H1 (cell line): ENCODE results near the gene RIOK3. TPM values are rescaled to one million over a fixed set of nuclear protein-coding genes. Genes with fewer than 3 reads are reported as not detected.

Experiments used
- CTCF ChIA-PET: fragments of 300-600 bp; sonication (Branson Sonifier 250); formaldehyde crosslinking; loops from one replicate; lab custom pipeline; 2021; ENCODE audit not compliant: partially characterized antibody; lab: Charles Lee
- POLR2A ChIA-PET: fragments of 300-600 bp; sonication (Branson Sonifier 250); formaldehyde crosslinking; loops from one replicate; lab custom pipeline; 2021; ENCODE audit warnings: inconsistent platforms; ENCODE audit not compliant: partially characterized antibody; lab: Charles Lee
- DNase-seq, 2 experiments: peaks; one replicate each; pipeline versions ENCODE4 v3.0.0 to v3.0.0-alpha.2; 2010 to 2022; ENCODE audit warnings: low spot score in 2 of 2, low read depth in 1 of 2, mixed read lengths in 1 of 2
- FAIRE-seq: peaks from 2 replicates; lab custom pipeline; 2011; peaks lifted over from hg19 to GRCh38; lab: Jason Lieb, UNC
- H2AFZ ChIP-seq: 2 replicates; pipeline ENCODE4 v1.8.1; 2012; ENCODE audit warnings: low read length, inconsistent platforms
- H2AK5ac ChIP-seq: 2 replicates; pipeline ENCODE4 v1.6.1; 2013; ENCODE audit warnings: low read depth, low read length
- H2BK120ac ChIP-seq: replicated peaks from 2 replicates; pipeline ENCODE3; 2013; ENCODE audit warnings: low read depth, low read length, inconsistent platforms
- H2BK12ac ChIP-seq: 2 replicates; pipeline ENCODE4 v1.6.1; 2013; ENCODE audit warnings: low read depth, low read length
- H2BK15ac ChIP-seq: 2 replicates; pipeline ENCODE4 v1.6.1; 2013; ENCODE audit warnings: low read length
- H2BK20ac ChIP-seq: 2 replicates; pipeline ENCODE4 v1.6.1; 2013; ENCODE audit warnings: low read length
- H2BK5ac ChIP-seq: 2 replicates; pipeline ENCODE4 v1.6.1; 2013; ENCODE audit warnings: low read depth, low read length
- H3K14ac ChIP-seq: 2 replicates; pipeline ENCODE4 v1.6.1; 2013; ENCODE audit warnings: inconsistent platforms; ENCODE audit not compliant: insufficient read length
- H3K18ac ChIP-seq: 2 replicates; pipeline ENCODE4 v1.6.1; 2013; ENCODE audit warnings: low read length; ENCODE audit errors: extremely low read depth
- H3K23ac ChIP-seq: 2 replicates; pipeline ENCODE4 v1.6.1; 2013; ENCODE audit warnings: inconsistent platforms; ENCODE audit not compliant: insufficient read length
- H3K23me2 ChIP-seq: 2 replicates; pipeline ENCODE4 v1.6.1; 2013; ENCODE audit warnings: low read depth, low read length
- H3K27ac ChIP-seq: 2 replicates; pipeline ENCODE4 v1.6.1; 2011; ENCODE audit warnings: low read depth, low read length, inconsistent platforms
- H3K27me3 ChIP-seq, 4 experiments: replicated peaks in 1 of 4; 1 replicate in 1 of 4; 2 replicates in 3 of 4; pipeline versions ENCODE4 v1.6.1 to v1.8.1; 2011 to 2013; ENCODE audit warnings: low read length in 3 of 4, mild to moderate bottlenecking in 3 of 4, inconsistent platforms in 2 of 4, mixed read lengths in 2 of 4, moderate library complexity in 1 of 4; ENCODE audit not compliant: control insufficient read depth in 3 of 4, insufficient read depth in 3 of 4; ENCODE audit errors: extremely low read depth in 1 of 4
- H3K36me3 ChIP-seq, 4 experiments: 2 replicates each; pipeline versions ENCODE4 v1.6.1 to v1.8.1; 2011 to 2013; ENCODE audit warnings: mild to moderate bottlenecking in 4 of 4, low read length in 3 of 4, moderate library complexity in 2 of 4, control low read depth in 1 of 4, inconsistent platforms in 1 of 4; ENCODE audit not compliant: insufficient read depth in 4 of 4, control insufficient read depth in 2 of 4
- H3K4ac ChIP-seq: replicated peaks from 2 replicates; pipeline ENCODE3; 2013; ENCODE audit warnings: low read length, low read depth, mixed read lengths, inconsistent platforms; ENCODE audit not compliant: insufficient read length
- H3K4me1 ChIP-seq, 4 experiments: replicated peaks in 1 of 4; 1 replicate in 1 of 4; 2 replicates in 3 of 4; pipeline versions ENCODE4 v1.6.1 to v1.8.1; 2011 to 2013; ENCODE audit warnings: low read length in 3 of 4, inconsistent platforms in 2 of 4, mixed read lengths in 1 of 4; ENCODE audit not compliant: insufficient read depth in 4 of 4, control insufficient read depth in 3 of 4
- H3K4me2 ChIP-seq, 2 experiments: 2 replicates each; pipeline versions ENCODE4 v1.6.1 to v1.8.1; 2011 to 2013; ENCODE audit warnings: low read depth in 2 of 2, low read length in 2 of 2, control low read depth in 1 of 2, inconsistent platforms in 1 of 2, mild to moderate bottlenecking in 1 of 2; ENCODE audit not compliant: insufficient read depth in 1 of 2
- H3K4me3 ChIP-seq, 4 experiments: fragments of 200-600, 300-600 bp in 1 of 4; sonication (generic), shearing (Covaris generic), sonication (Bioruptor Twin) in 1 of 4; 2 replicates each; pipeline versions ENCODE4 v1.5.1 to v1.8.1; 2011 to 2016; ENCODE audit warnings: low read length in 4 of 4, low read depth in 3 of 4, control low read depth in 2 of 4, inconsistent platforms in 2 of 4, mild to moderate bottlenecking in 2 of 4, mixed read lengths in 1 of 4, moderate library complexity in 1 of 4; ENCODE audit not compliant: insufficient read depth in 2 of 4; ENCODE audit errors: extremely low read depth in 1 of 4
- H3K56ac ChIP-seq: replicated peaks from 2 replicates; pipeline ENCODE3; 2013; ENCODE audit warnings: low read depth, mild to moderate bottlenecking, mixed read lengths, low read length, inconsistent platforms; ENCODE audit not compliant: insufficient read length
- H3K79me1 ChIP-seq: 2 replicates; pipeline ENCODE4 v1.6.1; 2013; ENCODE audit warnings: low read depth, low read length, control low read depth
- H3K79me2 ChIP-seq, 2 experiments: 2 replicates each; pipeline versions ENCODE4 v1.6.1 to v1.8.1; 2012 to 2013; ENCODE audit warnings: low read length in 2 of 2, mild to moderate bottlenecking in 2 of 2, inconsistent platforms in 1 of 2; ENCODE audit not compliant: insufficient read depth in 2 of 2, control insufficient read depth in 1 of 2
- H3K9ac ChIP-seq, 4 experiments: replicated peaks in 1 of 4; 1 replicate in 1 of 4; 2 replicates in 3 of 4; pipeline versions ENCODE4 v1.6.1 to v1.8.1; 2011 to 2013; ENCODE audit warnings: low read depth in 3 of 4, low read length in 3 of 4, control low read depth in 2 of 4, mild to moderate bottlenecking in 2 of 4, moderate library complexity in 2 of 4, inconsistent platforms in 1 of 4; ENCODE audit errors: extremely low read depth in 1 of 4
- H3K9me3 ChIP-seq, 2 experiments: 2 replicates each; pipeline versions ENCODE4 v1.6.1 to v1.8.1; 2012 to 2013; ENCODE audit warnings: mild to moderate bottlenecking in 2 of 2, moderate library complexity in 2 of 2, control low read depth in 1 of 2, inconsistent platforms in 1 of 2, low read depth in 1 of 2, low read length in 1 of 2, mixed read lengths in 1 of 2; ENCODE audit not compliant: insufficient read depth in 2 of 2
- H4K20me1 ChIP-seq, 2 experiments: replicated peaks in 1 of 2; 2 replicates each; pipeline versions ENCODE3 to v1.8.1; 2011 to 2013; ENCODE audit warnings: inconsistent platforms in 2 of 2, low read length in 2 of 2, mild to moderate bottlenecking in 1 of 2; ENCODE audit not compliant: insufficient read depth in 2 of 2, control insufficient read depth in 1 of 2
- H4K5ac ChIP-seq: 2 replicates; pipeline ENCODE4 v1.6.1; 2013; ENCODE audit warnings: low read length, low read depth, mixed read lengths, inconsistent platforms; ENCODE audit not compliant: insufficient read length
- H4K8ac ChIP-seq: 2 replicates; pipeline ENCODE4 v1.8.0; 2013; ENCODE audit warnings: mild to moderate bottlenecking, moderate library complexity, low read length, inconsistent platforms; ENCODE audit not compliant: insufficient read depth; ENCODE audit errors: extremely low read depth
- H4K91ac ChIP-seq: replicated peaks from 2 replicates; pipeline ENCODE3; 2013; ENCODE audit warnings: low read length, mixed read lengths, inconsistent platforms; ENCODE audit not compliant: insufficient read length
- BACH1 ChIP-seq: IDR thresholded peaks from 2 replicates; pipeline ENCODE4 v1.6.1; 2012; ENCODE audit warnings: low read length, improper control_type of control experiment
- CBX8 ChIP-seq: fragments of 300-800, 300-1000 bp; sonication (generic); IDR thresholded peaks from 2 replicates; pipeline ENCODE4 v1.7.1; 2016; ENCODE audit warnings: low read depth, low read length, borderline replicate concordance
- EGR1 ChIP-seq: IDR thresholded peaks from 2 replicates; pipeline ENCODE4 v1.6.1; 2011; ENCODE audit warnings: low read depth, low read length, borderline replicate concordance
- EP300 ChIP-seq, 2 experiments: IDR thresholded peaks; 1 replicate in 1 of 2; 2 replicates in 1 of 2; pipeline ENCODE4 v1.6.1; 2011 to 2012; ENCODE audit warnings: low read depth in 2 of 2, low read length in 2 of 2, mild to moderate bottlenecking in 2 of 2, borderline replicate concordance in 1 of 2, inconsistent platforms in 1 of 2, moderate library complexity in 1 of 2
- GABPA ChIP-seq: IDR thresholded peaks from 2 replicates; pipeline ENCODE4 v1.6.1; 2011; ENCODE audit warnings: mild to moderate bottlenecking, low read length, moderate library complexity, borderline replicate concordance; ENCODE audit not compliant: insufficient read depth
- JUN ChIP-seq: IDR thresholded peaks from 2 replicates; pipeline ENCODE4 v1.6.1; 2011; ENCODE audit warnings: low read depth, mild to moderate bottlenecking, improper control_type of control experiment, low read length
- KDM4A ChIP-seq: IDR thresholded peaks from one replicate; pipeline ENCODE4 v1.7.1; 2012; ENCODE audit warnings: low read depth, mild to moderate bottlenecking, moderate library complexity, low read length, inconsistent platforms; ENCODE audit not compliant: severe bottlenecking
- SIN3A ChIP-seq, 2 experiments: IDR thresholded peaks in 1 of 2; conservative IDR thresholded peaks in 1 of 2; 2 replicates each; pipeline ENCODE4 v1.6.1; 2011 to 2012; ENCODE audit warnings: low read length in 2 of 2, improper control_type of control experiment in 1 of 2, low read depth in 1 of 2, mild to moderate bottlenecking in 1 of 2
- SIX5 ChIP-seq: IDR thresholded peaks from 2 replicates; pipeline ENCODE4 v1.6.1; 2011; ENCODE audit warnings: mild to moderate bottlenecking, low read depth, low read length
- TBP ChIP-seq: IDR thresholded peaks from 2 replicates; pipeline ENCODE4 v1.6.1; 2011; ENCODE audit warnings: low read depth, low read length, improper control_type of control experiment
- WGBS, 2 experiments: shearing (Covaris generic) in 1 of 2; methylation state at CpG; one replicate each; pipeline versions ENCODE4 v1.1.6 to v1.1.7; 2013 to 2015; ENCODE audit warnings: low lambda C conversion rate in 2 of 2, mixed read lengths in 2 of 2, inconsistent platforms in 1 of 2, low coverage in 1 of 2, missing lambda C conversion rate in 1 of 2; ENCODE audit not compliant: insufficient replicate concordance in 2 of 2, insufficient coverage in 1 of 2, insufficient read length in 1 of 2; ENCODE audit errors: extremely low coverage in 1 of 2, missing lambda C conversion rate in 1 of 2; 5-methylcytosine and 5-hydroxymethylcytosine counted together
- polyA plus RNA-seq, 7 experiments: library from polyadenylated mRNA; depleted of rRNA in 3 of 7; stranded (reverse) in 5 of 7; unstranded in 2 of 7; fragments of >200 nt in 5 of 7; fragments of 200-250 nt in 2 of 7; gene quantifications; 1 replicate in 5 of 7; 2 replicates in 1 of 7; 4 replicates in 1 of 7; pipeline versions ENCODE4 v1.2.1 to v1.2.3, GENCODE V29; 2011 to 2013; ENCODE audit warnings: missing spikeins in 2 of 7, mixed read lengths in 2 of 7
- total RNA-seq: library from RNA; stranded (reverse); fragmentation: NEBNext Ultra II Directional; extraction: Animal tissue kit (Norgen Biotek cat#: 25700); gene quantifications from 2 replicates; pipeline ENCODE4 v1.2.1, GENCODE V29; 2021

RIOK3 gene
- total and polyA plus RNA-seq, 2 of the 8 experiments (the other 6 are each of a cell fraction or from before 2014, with no cell fraction given), result 7.5 to 24.3 TPM

DNA sequence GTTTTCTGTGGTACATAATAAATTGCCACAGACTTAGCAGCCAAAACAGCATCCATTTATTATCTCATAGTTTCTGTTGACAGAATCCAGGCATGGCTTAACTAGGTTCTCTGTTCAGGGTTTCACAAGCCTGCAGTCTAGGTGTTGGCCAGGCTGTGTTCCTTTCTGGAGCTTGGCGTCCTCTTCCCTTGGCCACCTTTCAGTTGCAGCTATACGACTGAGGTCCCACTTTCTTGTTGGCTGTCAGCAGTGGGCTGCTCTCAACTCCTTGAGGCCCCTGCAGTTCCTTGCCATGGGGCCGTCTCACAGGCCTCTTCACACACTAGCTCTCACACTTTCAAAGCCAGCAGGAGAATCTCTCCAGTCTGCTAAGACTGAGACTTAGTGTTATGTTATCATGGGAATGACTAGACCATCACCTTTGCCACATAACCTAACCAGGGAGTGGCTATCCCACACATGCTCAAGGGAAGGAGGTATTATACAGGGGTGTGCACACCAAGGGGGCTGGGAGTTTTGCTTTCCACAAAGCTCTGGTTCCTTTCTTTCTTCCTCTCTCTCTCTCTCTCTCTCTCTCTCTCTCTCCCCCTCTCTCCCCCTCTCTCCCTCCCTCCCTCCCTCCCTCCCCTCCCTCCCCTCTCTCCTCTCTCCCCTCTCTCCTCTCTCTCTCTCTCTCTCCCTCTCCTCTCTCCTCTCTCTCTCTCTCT, 15.8 kb downstream of the RIOK3 start:
- Histone ChIP-seq H2BK12ac (no peak overlapping the region), H4K20me1 (peaks cover 2 to 3% of the 10 kb centered on the region in 2 experiments), H3K23me2 (no peaks in the 10 kb centered on the region; the same call in 1 of the 2 replicates), H3K36me3 (peaks cover 5 to 58% (median 16%) of the 10 kb centered on the region in 4 experiments), H4K5ac (no peak overlapping the region), H3K4me2 (no peak overlapping the region), H2BK15ac (no peak overlapping the region), H3K14ac (no peak overlapping the region), H3K4me3 (no peak overlapping the region), H3K27me3 (no peaks in the 10 kb centered on the region), H2BK20ac (no peak overlapping the region), H2AK5ac (no peak overlapping the region), H4K91ac (no peak overlapping the region), H3K23ac (no peak overlapping the region), H3K27ac (no peak overlapping the region), H2BK120ac (no peak overlapping the region), H2AFZ (no peak overlapping the region), H3K79me1 (no peaks in the 10 kb centered on the region), H3K79me2 (no peaks in the 10 kb centered on the region), H4K8ac (no peak overlapping the region), H3K4me1 (no peaks in the 10 kb centered on the region), H3K9ac (no peak overlapping the region), H3K56ac (no peak overlapping the region), H3K18ac (no peak overlapping the region), H3K4ac (no peak overlapping the region), H3K9me3 (no peaks in the 10 kb centered on the region), H2BK5ac (no peak overlapping the region)
- CTCF ChIA-PET, result interaction anchor here (0.8 kb wide), 2 partner anchors 29 to 261 kb away, joined by 4 to 6 read pairs; no protein-coding TSS in a partner anchor
- DNase-seq, result no peak
- FAIRE-seq, result no peak
- WGBS, 2 experiments, result 84% methylated on average over 3 of the region's 3 CpGs; no CpG with 5 or more reads in 1 of the 2 experiments
- POLR2A ChIA-PET, result interaction anchor here (0.6 kb wide), 1 partner anchor 11 kb away, joined by 3 read pairs; no protein-coding TSS in a partner anchor
- TF ChIP-seq BACH1 (no peak), CBX8 (no peak), TBP (no peak), GABPA (no peak), EGR1 (no peak), SIX5 (no peak), KDM4A (no peak), JUN (no peak), EP300 (IDR thresholded peaks at IDR 0.05; ENCODE audit: borderline replicate concordance in 1 of 2, low read depth in 2 of 2, low read length in 2 of 2) (no peak), SIN3A (conservative IDR thresholded peaks at IDR 0.05 in 1 of 2, IDR thresholded peaks at IDR 0.05 in 1 of 2; ENCODE audit: low read depth in 1 of 2, low read length in 2 of 2) (no peak)
